SK-N-DZ (cell line): ENCODE measurements around the gene TATDN3.

Experiments used
- small RNA-seq, 2 experiments: library from RNA; depleted of rRNA; stranded (forward); fragments of <200 nt; gene quantifications; one replicate each; pipeline ENCODE3, GENCODE V24; 2014

The TATDN3 gene

Small RNA genes within 50 kb of the gene (small RNA-seq; reads per million reads assigned to genes)
- gene AC104333.1: 0 reads per million in 2 experiments
- gene AC104333.2: 0 reads per million in 2 experiments
